Nephron progenitor cell (in vitro differentiated cells): ENCODE data around the gene PTDSS2.

Source experiments
- DNase-seq: peaks from one replicate; pipeline ENCODE4 v3.0.0; 2021
- H3K27ac Mint-ChIP-seq: 2 replicates; pipeline ENCODE4 v1.8.0; 2021; ENCODE audit warnings: mild to moderate bottlenecking, moderate library complexity, mixed read lengths
- H3K27me3 Mint-ChIP-seq: 2 replicates; pipeline ENCODE4 v1.8.0; 2021; ENCODE audit warnings: mild to moderate bottlenecking, low read depth, mixed read lengths; ENCODE audit not compliant: poor library complexity
- H3K36me3 Mint-ChIP-seq: 2 replicates; pipeline ENCODE4 v1.8.0; 2021; ENCODE audit warnings: low read depth, mixed read lengths
- H3K4me1 Mint-ChIP-seq: 2 replicates; pipeline ENCODE4 v1.8.0; 2021; ENCODE audit warnings: mixed read lengths
- H3K4me3 Mint-ChIP-seq: 2 replicates; pipeline ENCODE4 v1.8.0; 2021; ENCODE audit warnings: mild to moderate bottlenecking, moderate library complexity, mixed read lengths
- H3K9me3 Mint-ChIP-seq: 2 replicates; pipeline ENCODE4 v1.8.0; 2021; ENCODE audit warnings: mild to moderate bottlenecking, moderate library complexity, mixed read lengths
- TF ChIP-seq, protein P1 (sequence below): fragments of 200-600 bp; sonication (generic); IDR thresholded peaks from 2 replicates; pipeline ENCODE4 v1.5.0; 2021; ENCODE audit warnings: antibody characterized with exemption

Gene PTDSS2

DNA sequence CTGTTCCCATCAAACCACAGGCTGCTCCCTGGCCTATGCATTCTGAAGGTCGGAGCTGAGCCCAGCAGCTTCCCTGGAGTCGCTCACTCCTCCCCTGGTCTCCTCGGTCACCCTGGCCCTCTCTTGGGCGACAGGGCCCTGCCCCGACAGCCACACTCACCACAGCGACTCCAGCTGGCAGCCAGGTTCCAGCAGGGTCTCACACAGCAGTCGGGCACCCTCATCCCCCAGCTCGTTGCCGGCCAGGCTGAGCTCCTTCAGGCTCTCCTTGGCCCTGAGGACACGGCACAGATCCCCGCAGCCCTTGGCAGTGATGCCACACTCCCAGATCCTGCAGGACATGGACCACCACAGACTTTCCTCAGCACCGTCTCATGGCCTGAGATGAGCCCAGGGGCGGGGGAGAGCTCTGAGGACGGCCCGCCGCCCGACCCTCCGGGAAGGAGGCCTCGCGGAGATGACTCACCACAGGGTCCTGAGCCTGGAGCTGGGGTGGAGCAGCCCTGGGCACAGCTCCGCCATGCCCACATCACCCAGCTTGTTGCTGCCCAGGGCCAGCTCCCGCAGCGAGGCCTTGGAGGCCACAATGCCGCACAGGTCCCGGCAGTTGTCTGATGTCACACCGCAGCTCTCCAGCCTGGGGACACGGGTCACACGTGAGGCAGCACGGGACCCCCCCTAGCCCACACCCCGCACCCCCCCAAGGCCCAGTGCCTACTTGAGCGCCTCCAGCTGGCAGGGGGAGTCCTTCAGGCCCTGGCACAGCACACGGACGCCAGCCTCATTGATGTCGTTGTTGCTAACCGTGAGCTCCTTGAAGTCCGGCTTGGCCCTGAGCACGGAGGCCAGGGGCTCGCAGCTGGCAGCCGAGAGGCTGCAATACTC, 48.5 kb downstream of the PTDSS2 start:
- H3K4me3 Mint-ChIP-seq = no peak overlapping the region
- peaks cover 50% of the 10 kb centered on the region for H3K36me3 Mint-ChIP-seq
- peaks cover 3% of the 10 kb centered on the region for H3K27me3 Mint-ChIP-seq
- peaks cover 15% of the 10 kb centered on the region for H3K9me3 Mint-ChIP-seq
- H3K4me1 Mint-ChIP-seq = peaks cover 17% of the 10 kb centered on the region
- TF ChIP-seq, protein P1, sequence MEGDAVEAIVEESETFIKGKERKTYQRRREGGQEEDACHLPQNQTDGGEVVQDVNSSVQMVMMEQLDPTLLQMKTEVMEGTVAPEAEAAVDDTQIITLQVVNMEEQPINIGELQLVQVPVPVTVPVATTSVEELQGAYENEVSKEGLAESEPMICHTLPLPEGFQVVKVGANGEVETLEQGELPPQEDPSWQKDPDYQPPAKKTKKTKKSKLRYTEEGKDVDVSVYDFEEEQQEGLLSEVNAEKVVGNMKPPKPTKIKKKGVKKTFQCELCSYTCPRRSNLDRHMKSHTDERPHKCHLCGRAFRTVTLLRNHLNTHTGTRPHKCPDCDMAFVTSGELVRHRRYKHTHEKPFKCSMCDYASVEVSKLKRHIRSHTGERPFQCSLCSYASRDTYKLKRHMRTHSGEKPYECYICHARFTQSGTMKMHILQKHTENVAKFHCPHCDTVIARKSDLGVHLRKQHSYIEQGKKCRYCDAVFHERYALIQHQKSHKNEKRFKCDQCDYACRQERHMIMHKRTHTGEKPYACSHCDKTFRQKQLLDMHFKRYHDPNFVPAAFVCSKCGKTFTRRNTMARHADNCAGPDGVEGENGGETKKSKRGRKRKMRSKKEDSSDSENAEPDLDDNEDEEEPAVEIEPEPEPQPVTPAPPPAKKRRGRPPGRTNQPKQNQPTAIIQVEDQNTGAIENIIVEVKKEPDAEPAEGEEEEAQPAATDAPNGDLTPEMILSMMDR = no peak
- no peak overlapping the region for H3K27ac Mint-ChIP-seq
- no peak for DNase-seq

DNA sequence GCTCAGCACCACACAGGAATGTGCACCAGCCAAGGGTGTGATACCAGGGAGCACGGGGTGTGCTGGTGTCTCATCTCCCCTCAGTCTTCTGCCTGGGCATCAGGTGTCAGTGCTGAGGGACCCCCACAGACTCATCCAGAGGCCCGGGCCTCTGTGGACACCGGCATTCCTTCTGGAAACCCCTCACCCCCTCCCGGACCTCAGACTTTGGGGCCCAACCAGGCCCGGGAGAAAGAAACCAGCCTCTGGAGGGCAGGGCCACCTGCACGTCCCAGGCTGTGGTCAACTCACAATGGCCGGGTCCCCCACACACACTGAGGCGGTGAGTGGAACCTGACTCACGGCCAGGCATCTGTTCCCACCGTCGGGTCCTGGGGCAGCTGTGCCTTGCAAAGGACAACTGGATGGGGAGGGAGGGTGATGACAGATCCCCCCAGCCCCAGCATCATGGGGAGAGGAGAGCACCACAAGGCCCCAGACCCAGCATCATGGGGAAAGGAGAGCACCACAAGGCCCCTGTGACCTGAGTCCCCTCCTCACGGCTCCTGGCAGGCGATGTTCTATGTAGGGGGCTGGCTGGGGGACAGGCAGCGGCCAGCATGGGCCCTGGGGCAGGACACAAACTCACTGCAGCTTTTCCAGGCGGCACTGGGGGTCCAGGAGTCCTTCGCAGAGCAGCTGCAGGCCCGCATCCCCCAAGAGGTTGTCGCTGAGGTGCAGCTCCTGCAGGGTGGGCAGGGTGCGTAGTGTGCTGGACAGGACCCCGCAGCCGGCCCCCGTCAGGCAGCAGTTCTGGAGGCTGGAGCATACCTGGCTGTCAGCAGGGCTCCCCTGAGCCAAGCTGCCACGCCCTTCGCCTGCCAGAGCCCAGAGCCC, 49.4 kb downstream of the PTDSS2 start:
- Mint-ChIP-seq H3K27ac (no peak overlapping the region), H3K27me3 (peaks cover 3% of the 10 kb centered on the region), H3K4me3 (no peak overlapping the region), H3K4me1 (peaks cover 17% of the 10 kb centered on the region), H3K9me3 (peaks cover 15% of the 10 kb centered on the region), H3K36me3 (peaks cover 47% of the 10 kb centered on the region)
- TF ChIP-seq, protein P1 = no peak
- DNase-seq = no peak

DNA sequence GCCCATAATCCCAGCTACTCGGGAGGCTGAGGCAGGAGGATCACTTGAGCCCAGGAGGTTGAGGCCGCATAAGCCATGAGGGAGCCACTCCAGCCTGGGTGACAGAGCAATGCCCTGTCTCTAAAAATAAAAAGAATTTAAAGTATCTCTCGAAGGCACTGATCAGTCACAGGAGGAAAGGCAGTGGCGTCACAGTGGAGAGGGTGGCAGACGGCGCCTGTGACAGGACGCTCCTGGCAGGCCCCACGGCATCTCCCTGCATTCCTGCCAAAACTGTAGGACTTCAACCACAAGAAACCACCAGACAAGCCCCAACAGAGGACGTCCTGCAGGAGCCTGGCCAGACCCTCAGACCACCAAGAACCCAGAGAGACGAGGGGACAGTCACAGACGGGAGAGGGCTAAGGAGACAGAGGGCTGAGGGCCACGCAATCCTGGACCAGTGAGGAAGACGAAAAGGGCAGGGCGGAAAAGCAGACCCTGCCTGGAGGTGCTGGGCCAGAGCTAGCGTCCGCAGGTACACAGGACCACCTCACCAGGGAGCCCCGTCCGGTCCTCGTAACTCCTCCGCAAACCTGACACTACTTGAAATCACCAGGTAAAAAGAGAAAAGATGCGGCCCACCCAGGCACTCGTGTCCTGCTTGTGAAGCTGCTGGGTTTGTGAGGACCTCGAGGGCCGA, 51.1 kb downstream of the PTDSS2 start:
- Mint-ChIP-seq H3K36me3 (peaks cover 34% of the 10 kb centered on the region), H3K9me3 (peaks cover 11% of the 10 kb centered on the region), H3K4me1 (peaks cover 22% of the 10 kb centered on the region), H3K4me3 (no peak overlapping the region), H3K27me3 (peaks cover 3% of the 10 kb centered on the region), H3K27ac (peak overlapping the region; percentile 86)
- TF ChIP-seq, protein P1 = no peak
- no peak for DNase-seq

DNA sequence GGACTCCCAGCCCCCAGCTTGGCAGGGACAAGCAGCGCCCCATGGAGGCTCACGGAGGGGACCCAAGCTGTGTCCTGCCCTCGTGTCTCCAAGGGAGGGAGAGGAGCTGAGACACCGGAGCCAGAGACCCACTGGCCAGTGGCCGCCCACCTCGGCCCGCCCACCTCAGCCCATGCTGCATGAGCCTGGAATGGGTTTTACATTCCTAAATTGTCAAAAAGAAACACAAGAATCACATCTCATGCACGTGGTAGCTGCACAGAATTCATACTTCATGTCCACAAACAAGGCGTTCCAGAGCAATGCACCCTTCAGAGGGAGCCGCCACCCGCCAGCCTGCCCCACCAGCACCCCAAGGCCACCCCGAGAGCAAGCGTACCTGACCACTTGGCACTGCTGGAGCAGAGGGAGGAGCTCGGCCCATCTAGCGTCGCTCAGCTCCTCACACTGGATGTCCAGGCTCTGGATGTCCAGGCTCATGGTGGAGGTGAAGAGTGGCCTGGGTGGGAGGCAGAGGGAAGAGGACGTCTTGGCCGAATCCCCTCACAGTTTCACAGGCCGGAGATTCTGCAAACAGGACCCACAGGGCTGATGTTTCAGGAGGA, 51.7 kb downstream of the PTDSS2 start:
- Mint-ChIP-seq H3K27me3 (peaks cover 3% of the 10 kb centered on the region), H3K36me3 (peaks cover 27% of the 10 kb centered on the region), H3K9me3 (peaks cover 10% of the 10 kb centered on the region)

More for the DNA sequence above, 51.7 kb downstream of the PTDSS2 start:
- no peak for DNase-seq
- peaks cover 28% of the 10 kb centered on the region for H3K4me1 Mint-ChIP-seq
- no peak overlapping the region for H3K27ac Mint-ChIP-seq
- no peak overlapping the region for H3K4me3 Mint-ChIP-seq
- TF ChIP-seq, protein P1 = no peak
